HTR-8/SVneo (cell line): ENCODE data around the gene ZNF212.

Source experiments
- DNase-seq: peaks from one replicate; pipeline ENCODE4 v3.0.0; 2011; ENCODE audit warnings: low spot score, mixed read lengths; ENCODE audit not compliant: insufficient read length
- FAIRE-seq: peaks from 2 replicates; lab custom pipeline; 2011; peaks lifted over from hg19 to GRCh38; lab: Jason Lieb, UNC

The ZNF212 gene

DNA sequence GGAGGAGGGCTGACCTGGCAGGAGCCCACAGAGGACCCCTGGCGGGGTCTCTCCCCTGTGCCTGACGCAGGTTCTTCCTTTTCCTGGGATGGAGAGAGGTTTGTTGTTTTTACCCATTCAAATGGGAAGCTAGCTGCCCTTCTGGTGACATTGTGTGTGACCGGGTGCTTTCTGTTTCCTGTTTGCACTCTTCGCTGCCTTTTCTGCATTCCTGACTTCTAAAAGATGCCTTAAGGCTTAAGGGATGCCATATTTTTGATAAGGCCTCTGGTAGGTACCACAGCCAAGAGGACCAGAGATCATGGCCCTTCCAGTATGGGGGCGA, 42.8 kb downstream of the ZNF212 start:
- FAIRE-seq (no peak), DNase-seq (no peak)

DNA sequence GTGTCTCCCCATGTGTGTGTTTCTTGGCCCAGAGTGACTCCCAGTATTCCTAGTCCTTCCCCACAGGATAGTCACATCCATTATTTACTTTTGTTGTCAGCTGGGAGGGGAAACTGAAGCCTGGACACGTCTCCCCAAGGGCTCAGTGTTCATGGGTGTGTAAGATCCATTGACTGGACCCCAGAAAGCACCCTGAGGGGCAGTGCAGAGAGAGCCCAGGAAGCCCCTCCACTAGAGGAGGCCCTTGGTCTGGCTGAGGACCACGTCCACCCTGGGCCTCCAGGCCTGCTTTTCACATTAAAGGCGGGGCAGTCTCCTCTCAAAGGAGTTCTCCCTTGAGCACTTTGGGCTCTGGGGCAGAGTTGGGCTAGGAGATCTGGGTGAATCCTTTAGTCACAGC, 43.9 kb downstream of the ZNF212 start:
- DNase-seq (no peak), FAIRE-seq (no peak)

GRCh38 chr7:149284343-149284742, 44.9 kb downstream of the ZNF212 start:
- no peak for DNase-seq
- FAIRE-seq = no peak

DNA sequence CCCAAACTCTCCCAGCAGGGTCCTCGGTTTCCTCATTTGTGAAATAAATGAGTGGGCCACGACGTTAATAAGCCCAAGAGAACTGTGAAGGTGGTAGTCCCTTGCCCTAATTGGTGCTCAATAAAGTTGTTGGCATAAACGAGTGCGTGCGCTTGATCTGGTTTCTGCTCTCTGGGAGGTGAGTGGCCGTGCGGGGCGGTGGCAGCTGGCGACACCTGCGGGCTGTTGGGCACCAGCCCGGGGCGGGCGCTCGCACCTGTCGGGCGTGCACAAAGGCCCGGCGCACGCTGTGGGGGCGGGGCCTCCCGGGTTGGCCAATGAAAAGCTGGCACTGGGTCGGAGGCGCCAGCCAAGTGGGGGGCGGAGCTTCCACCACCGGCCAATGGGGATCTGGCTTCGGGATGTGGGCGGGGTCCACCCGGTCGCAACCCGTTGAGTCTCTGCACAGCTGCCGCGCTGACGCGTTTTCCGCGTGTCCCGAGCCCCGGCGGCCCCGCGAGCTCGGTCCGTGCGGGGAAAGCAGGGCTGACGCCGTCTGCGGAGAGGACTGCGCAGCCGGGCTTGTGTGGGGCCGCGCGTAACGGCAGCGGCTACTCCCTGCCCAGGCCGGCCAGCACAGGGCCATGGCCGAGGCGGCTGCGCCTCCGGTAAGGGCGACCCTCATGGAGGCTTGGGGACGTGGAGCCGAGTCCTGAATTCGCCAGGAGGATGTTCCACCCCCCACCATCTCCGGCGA, 45.6 kb downstream of the ZNF212 start:
- FAIRE-seq (peak; percentile 26), DNase-seq (peak; percentile 96)

GRCh38 chr7:149285603-149286002, 46.2 kb downstream of the ZNF212 start:
- FAIRE-seq = peak; percentile 28
- DNase-seq = peak; percentile 51

GRCh38 chr7:149286811-149287400, 47.5 kb downstream of the ZNF212 start:
- DNase-seq (no peak), FAIRE-seq (no peak)

DNA sequence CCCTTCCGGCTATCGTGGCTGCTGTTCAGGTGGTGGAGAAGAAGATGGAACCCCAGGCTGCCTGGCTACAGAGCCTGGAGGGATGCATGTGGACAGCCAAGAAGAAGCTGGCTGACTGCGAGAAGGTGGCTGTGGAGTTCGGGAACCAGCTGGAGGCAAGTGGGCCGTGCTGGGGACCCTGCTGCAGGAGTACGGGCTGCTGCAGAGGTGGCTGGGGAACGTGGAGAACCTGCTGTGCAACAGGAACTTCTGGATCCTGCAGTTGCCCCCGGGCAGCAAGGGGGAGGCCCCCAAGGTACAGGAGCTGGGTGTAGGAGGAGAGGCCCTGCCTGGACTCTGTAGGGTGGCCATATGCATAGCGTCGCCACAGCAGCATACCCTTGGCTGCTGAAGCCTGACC, 48.2 kb downstream of the ZNF212 start:
- DNase-seq = no peak
- FAIRE-seq = no peak

DNA sequence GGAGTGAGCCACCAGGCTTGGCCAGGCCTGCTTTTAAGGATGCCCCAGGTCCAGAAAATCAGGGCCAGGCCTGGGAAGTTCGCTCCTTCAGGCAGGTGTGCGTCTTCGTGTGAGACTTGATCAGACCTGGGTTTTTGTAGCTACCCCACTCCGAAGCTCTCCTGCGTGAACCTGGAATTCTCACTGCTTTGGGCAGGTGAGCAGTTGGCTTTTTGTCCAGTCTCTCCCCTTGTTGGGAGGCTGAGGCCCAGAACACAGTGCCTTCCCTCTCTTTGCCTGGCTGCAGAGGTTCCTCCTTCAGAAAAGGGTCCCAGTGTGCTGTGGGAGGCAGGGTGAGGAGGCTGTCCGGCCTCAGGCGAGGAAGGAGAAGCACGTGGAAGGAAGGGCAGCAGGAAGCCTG, 49.8 kb downstream of the ZNF212 start:
- FAIRE-seq = no peak
- no peak for DNase-seq

DNA sequence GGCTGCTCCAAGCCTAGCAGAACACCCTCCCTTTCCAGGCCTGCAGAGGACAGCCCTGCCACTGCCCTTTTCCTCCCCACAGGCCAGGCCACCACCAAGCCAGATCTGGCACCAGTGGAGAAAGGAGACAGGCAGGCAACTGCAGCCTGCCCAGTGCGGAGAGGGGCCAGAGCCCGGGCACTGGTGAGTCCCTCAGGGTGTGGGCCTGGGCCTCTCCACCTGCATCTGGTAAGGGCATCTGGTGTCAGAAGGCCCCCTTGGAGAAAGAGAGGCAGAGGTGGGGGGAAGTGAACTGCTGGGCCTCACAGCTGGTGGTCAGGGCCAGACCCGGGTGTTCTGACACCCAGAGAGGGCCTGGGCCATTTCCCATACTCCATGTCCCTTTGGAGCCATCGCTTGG, 50.4 kb downstream of the ZNF212 start:
- FAIRE-seq (no peak), DNase-seq (no peak)

GRCh38 chr7:149291036-149291780, 51.8 kb downstream of the ZNF212 start:
- FAIRE-seq = no peak
- DNase-seq = no peak

DNA sequence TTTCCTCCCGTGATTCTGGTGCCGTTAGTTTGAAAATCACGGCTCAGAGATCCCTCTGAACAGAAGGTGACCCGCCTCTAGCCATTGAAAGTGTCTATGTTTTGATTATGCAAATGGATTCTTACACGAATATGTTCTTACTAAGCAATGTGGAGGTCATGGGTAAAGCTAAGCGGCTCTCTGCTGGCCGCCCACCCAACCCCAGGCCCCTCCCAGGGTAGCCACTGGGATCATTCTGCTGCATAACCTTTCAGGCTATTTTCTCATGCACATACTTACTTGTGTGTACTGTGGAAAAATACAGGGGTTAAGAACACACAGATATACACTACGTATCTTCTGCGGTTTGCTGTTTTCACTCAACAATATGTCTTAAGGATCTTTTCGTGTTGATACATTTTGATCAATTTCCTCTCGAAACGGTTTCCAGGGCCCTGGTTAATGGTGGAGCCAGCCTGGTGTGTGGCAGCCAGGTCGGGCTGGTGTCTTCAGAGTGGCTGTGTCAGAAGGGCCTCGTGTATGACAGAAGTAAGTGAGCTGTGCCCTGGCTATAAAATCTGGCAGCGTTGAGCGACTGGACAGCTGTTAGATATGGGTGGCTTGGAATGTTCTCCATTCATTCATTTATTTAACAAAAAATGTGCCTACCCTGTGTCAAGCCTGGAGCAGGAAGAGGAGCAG, 52.5 kb downstream of the ZNF212 start:
- FAIRE-seq (no peak), DNase-seq (no peak)

DNA sequence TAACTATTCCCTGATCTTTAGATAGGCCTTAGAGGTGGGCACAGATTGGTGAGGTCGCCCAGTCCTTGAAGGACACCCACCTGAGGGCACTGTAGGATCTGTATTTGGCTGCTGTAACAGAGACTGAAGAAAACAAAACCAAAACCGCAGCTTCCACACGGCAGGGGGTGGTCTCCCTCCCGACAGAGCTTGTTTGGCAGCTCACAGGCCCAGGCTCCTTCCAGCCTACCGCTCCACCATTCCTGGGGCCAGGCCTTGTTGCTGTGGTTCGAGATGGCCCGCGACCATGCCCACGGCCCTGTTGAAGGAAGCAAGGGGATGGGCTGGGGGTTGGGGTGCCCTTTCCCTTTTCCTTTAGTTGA, 53.0 kb downstream of the ZNF212 start:
- FAIRE-seq (no peak), DNase-seq (no peak)

GRCh38 chr7:149293338-149293737, 53.9 kb downstream of the ZNF212 start:
- DNase-seq (no peak), FAIRE-seq (no peak)

DNA sequence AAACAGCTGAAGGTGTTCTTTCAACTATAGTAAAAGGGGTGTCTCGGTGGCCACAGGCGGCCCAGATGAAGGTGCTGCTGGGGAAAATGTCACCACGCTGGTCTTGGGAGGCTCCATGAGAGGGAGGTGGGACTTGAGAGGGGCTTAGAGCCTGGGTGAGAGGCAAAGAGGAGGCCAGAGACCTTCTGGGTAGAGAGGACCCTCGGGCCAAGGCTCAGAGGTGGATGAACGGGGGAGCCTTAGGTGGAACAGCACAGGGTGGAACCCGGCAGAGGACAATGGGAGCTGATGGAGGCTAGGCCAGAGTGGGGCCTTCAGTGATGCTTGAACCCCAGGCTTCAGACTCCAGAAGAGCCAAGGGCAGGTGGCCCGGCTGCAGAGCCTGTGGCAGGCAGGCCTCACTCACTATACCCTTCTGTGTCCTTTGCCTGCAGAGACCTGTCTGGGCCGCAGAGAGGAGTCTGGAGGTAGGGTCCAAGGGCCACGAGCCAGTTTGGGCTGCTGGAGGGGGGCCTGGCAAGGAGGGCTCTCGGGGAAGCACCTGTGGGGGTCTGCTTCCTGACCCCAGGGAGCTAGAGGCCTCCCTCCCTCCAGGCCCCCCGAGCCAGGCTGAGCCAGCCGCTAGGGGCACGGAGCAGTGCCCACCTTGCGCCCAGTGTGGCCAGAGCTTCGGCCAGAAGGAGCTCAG, 54.6 kb downstream of the ZNF212 start:
- no peak for DNase-seq
- FAIRE-seq = no peak

- FAIRE-seq = no peak
- DNase-seq = no peak
These were observed 55.4 kb downstream of the ZNF212 start for GRCh38 chr7:149294634-149295480.

DNA sequence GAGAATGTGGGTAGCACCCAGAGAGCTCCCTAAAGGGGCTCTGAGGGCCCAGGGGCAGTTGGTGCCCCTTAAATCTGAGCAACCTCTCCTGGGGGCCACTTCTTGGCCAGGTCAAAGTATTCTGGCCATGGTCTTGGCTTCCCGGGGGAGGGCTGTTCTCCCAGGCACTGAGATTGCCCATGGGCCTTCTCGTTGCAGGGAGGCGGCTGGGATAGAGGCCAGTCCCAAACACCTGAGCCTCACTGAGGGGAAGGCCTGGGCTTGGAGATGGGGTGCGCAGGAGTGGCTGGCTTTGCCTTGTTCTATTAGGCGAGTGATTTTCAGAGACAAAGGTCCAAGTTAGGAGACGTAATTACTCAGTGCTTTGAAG, 56.0 kb downstream of the ZNF212 start:
- FAIRE-seq (no peak), DNase-seq (no peak)

GRCh38 chr7:149296368-149296767, 56.9 kb downstream of the ZNF212 start:
- no peak for FAIRE-seq

DNA sequence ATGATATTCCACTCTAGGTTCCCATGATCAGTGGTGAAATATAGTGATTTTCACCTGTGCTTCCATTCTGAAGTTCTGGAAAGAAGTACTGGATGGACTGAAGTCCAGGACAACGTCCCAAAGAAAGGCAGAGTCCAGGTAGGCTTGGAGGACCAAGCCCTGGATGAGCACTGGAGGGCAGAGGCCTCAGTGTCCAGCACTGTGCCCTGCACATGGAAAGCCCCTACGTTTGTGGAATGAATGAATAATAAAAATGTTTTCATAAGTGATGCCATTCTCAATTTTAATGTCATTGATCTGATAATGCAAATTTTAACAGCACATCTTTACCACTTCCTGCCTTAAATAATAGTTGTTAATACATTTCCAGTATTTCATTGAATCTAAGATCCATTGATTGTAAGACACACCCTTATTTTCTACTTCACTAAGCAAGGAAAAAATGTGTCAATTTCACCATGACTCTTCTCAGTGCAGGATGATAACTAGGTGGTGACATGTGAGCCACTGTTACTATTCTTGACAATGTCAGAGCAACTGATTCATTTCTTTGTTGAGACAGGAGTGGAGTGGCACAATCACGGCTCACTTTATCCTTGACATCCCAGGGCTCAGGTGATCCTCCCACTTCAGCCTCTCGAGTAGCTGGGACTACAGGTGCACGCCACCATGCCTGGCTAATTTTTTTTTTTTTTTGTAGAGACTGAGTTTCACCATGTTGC, 57.7 kb downstream of the ZNF212 start:
- DNase-seq = no peak
- no peak for FAIRE-seq

More at GRCh38 chr7:149296368-149296767, 56.9 kb downstream of the ZNF212 start:
- no peak for DNase-seq
